Left forelimb (tissue), 1 donor: Measurements from ENCODE around the gene MAPKAPK3.

Experiments used
- DNase-seq: peaks from one replicate; pipeline ENCODE4 v3.0.0-alpha.2; 2018; ENCODE audit warnings: low spot score

The MAPKAPK3 gene

GRCh38 chr3:50695031-50695430 lies 78.1 kb downstream of the MAPKAPK3 start:
- no peak for DNase-seq

GRCh38 chr3:50696276-50696675 lies 79.3 kb downstream of the MAPKAPK3 start:
- no peak for DNase-seq

- no peak for DNase-seq
These were observed 81.3 kb downstream of the MAPKAPK3 start for GRCh38 chr3:50698269-50698668.
